Thoracic aorta (tissue), 2 donors: ENCODE data around the gene PHB1. TPM values are rescaled to one million over a fixed set of nuclear protein-coding genes. Genes with fewer than 3 reads are reported as not detected.

Experiments used
- ATAC-seq: fragments of 150-250 bp; one replicate; pipeline ENCODE4 v1.8.0; 2017; ENCODE audit warnings: low read depth; ENCODE audit not compliant: insufficient number of reproducible peaks, low FRiP score
- DNase-seq: peaks from one replicate; pipeline ENCODE4 v3.0.0-alpha.2; 2020; ENCODE audit warnings: low spot score
- H3K27ac ChIP-seq, 2 donors: fragments of 200-600 bp; sonication (generic); 1 replicate in 1 of 2; 2 replicates in 1 of 2; pipeline ENCODE4 v1.5.1; 2016; ENCODE audit warnings: mild to moderate bottlenecking in 2 of 2, moderate library complexity in 2 of 2
- H3K27me3 ChIP-seq: fragments of 200-600 bp; sonication (generic); replicated peaks from 2 replicates; pipeline ENCODE4 v1.6.0; 2016; ENCODE audit warnings: mild to moderate bottlenecking; ENCODE audit not compliant: insufficient read depth
- H3K36me3 ChIP-seq: fragments of 200-600 bp; sonication (generic); one replicate; pipeline ENCODE4 v1.5.1; 2016
- H3K4me1 ChIP-seq, 2 donors: fragments of 200-600 bp; sonication (generic); 1 replicate in 1 of 2; 2 replicates in 1 of 2; pipeline versions ENCODE4 v1.5.1 to v1.6.0; 2016; ENCODE audit warnings: low read depth in 2 of 2, mild to moderate bottlenecking in 1 of 2; ENCODE audit not compliant: control insufficient read depth in 1 of 2
- H3K4me3 ChIP-seq: fragments of 200-600 bp; sonication (generic); 2 replicates; pipeline ENCODE4 v1.5.1; 2016; ENCODE audit warnings: mild to moderate bottlenecking
- H3K9me3 ChIP-seq: fragments of 200-600 bp; sonication (generic); 2 replicates; pipeline ENCODE4 v1.5.1; 2016
- total RNA-seq, 2 donors: library from RNA; depleted of rRNA; stranded (reverse); fragments of >200 nt; gene quantifications; one replicate each; pipeline versions ENCODE4 v1.1.0 to v1.2.3, GENCODE V29; 2016
- TF ChIP-seq, protein P1 (sequence below): fragments of 200-600 bp; sonication (generic); IDR thresholded peaks from one replicate; pipeline ENCODE4 v1.5.1; 2019; ENCODE audit warnings: antibody characterized with exemption

PHB1 gene
- total RNA-seq, 2 donors from 2014 or later: 34.4 to 55.6 TPM

DNA sequence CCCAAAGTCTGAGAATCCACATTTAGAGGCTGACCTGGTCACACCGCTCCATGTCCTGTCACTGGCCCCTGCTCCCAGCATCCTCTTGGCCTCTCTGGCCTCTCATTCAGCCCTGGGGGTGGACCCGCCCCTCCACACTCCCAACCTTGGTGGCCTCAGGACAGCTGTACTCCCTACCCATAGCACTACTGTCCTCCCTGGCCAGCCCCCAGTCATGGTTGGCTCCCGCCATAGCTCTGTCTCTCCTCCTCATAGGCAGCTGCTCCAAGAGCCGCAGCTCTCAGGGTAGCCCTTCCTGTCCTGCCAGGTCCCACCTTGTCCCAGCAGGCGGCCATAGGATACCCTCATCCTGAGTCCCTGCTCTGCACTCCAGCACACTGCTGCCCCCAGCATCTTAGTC, 38.0 kb upstream of the PHB1 start:
- Histone ChIP-seq H3K36me3 (no peaks in the 10 kb centered on the region), H3K9me3 (no peaks in the 10 kb centered on the region), H3K27ac (no peak overlapping the region), H3K4me3 (no peak overlapping the region), H3K27me3 (no peaks in the 10 kb centered on the region), H3K4me1 (no peaks in the 10 kb centered on the region)
- ATAC-seq: no peak
- TF ChIP-seq, protein P1, sequence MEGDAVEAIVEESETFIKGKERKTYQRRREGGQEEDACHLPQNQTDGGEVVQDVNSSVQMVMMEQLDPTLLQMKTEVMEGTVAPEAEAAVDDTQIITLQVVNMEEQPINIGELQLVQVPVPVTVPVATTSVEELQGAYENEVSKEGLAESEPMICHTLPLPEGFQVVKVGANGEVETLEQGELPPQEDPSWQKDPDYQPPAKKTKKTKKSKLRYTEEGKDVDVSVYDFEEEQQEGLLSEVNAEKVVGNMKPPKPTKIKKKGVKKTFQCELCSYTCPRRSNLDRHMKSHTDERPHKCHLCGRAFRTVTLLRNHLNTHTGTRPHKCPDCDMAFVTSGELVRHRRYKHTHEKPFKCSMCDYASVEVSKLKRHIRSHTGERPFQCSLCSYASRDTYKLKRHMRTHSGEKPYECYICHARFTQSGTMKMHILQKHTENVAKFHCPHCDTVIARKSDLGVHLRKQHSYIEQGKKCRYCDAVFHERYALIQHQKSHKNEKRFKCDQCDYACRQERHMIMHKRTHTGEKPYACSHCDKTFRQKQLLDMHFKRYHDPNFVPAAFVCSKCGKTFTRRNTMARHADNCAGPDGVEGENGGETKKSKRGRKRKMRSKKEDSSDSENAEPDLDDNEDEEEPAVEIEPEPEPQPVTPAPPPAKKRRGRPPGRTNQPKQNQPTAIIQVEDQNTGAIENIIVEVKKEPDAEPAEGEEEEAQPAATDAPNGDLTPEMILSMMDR: no peak
- no peak for DNase-seq

DNA sequence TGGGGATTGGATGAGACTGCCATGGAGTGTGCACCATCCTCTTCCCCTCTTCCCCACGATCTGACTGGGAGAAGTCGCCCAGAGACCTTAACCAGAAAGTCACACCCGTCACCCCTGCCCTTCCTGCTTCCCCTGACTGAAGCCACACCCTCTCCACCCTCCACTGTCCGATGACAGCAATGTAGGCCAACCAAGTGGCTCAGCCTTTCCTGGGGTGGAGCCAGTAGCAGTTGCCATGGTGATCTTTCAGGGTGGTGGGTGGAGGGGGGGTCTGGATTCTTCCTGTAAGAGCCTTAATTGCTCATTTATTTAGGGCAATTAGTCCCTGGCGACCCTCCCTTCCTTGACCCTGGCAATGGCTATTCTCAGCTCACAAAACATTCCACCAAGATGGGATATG, 37.5 kb upstream of the PHB1 start:
- Histone ChIP-seq H3K9me3 (no peaks in the 10 kb centered on the region), H3K27ac (no peak overlapping the region), H3K4me1 (no peaks in the 10 kb centered on the region), H3K36me3 (no peaks in the 10 kb centered on the region), H3K4me3 (no peak overlapping the region), H3K27me3 (no peaks in the 10 kb centered on the region)
- TF ChIP-seq, protein P1: no peak
- DNase-seq (no peak), ATAC-seq (no peak)

DNA sequence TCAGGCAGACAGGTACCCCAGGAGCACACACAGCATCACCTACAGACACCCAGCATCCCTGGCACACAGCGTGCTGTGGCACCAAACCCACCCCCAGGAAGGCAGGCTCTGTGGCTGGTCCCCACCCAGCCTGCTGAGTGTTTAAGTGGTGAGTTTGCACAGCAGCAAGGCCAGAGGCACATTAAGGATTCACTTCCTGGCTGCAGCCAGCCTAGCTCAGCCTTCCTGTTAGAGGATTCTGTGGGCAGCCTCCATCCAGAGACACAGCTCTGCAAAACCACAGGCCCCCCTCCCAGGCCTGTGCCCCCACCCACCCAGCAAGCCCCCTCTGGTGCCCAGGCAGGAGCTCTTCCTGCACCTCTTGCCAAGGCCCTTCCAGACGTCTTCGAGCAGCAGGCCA, 36.1 kb upstream of the PHB1 start:
- Histone ChIP-seq H3K9me3 (no peaks in the 10 kb centered on the region), H3K27me3 (no peaks in the 10 kb centered on the region), H3K4me1 (no peaks in the 10 kb centered on the region), H3K4me3 (no peak overlapping the region), H3K27ac (no peak overlapping the region), H3K36me3 (no peaks in the 10 kb centered on the region)
- ATAC-seq: no peak
- no peak for DNase-seq
- TF ChIP-seq, protein P1: no peak

DNA sequence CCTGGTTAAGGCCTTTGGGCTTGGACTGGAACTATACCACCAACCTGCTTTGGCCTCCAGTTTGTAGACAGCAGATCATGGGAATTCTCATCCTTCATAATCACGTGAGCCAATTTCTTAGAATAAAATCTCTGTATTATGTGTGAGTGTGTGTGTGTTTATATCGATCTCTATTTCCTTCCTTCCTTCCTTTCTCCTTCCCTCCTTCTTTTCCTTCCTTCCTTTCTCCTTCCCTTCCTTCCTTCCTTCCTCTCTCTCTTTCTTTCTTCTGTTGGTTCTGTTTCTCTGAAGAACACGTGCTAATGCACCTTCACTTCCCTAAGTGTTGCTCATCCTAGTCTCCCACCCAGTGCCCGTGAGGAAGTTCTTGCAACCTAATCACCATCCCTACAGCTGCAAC, 35.5 kb upstream of the PHB1 start:
- Histone ChIP-seq H3K4me3 (no peak overlapping the region), H3K9me3 (no peaks in the 10 kb centered on the region), H3K36me3 (no peaks in the 10 kb centered on the region), H3K27me3 (no peaks in the 10 kb centered on the region), H3K27ac (no peak overlapping the region), H3K4me1 (no peaks in the 10 kb centered on the region)
- DNase-seq (no peak), ATAC-seq (no peak)
- TF ChIP-seq, protein P1: no peak

DNA sequence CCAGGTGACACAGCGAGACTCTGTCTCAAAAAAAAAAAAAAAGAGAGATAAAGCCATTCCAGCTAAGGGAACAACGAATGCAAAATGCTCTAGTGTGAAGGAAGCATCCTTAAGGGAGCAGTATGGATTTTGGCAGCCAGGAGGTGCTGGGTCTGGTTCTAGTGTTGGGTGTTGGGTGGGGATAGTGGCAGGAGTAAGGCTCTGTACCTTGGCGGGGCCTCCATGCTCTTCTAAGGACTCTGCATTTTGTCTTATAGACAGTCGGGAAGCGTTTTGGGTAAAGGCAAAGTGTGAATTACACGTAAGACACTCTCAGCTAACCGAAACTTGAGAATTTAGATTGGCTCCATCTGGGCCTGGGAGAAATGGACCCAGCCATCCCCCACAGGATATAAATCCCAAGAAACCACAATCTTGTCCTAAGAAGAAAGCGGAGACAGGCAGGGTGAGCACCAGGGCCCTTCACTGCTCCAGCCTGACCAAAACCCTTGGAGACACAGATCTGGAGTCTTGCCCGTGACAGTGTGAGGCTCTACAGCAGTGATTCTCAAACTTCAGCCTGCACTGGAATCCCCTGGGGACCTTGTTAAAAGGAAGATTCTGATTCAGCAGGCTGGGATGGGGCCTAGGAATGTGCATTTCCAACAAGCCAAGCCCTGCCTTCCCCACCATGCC, 33.1 kb upstream of the PHB1 start:
- Histone ChIP-seq H3K4me3 (no peak overlapping the region), H3K27ac (no peak overlapping the region), H3K9me3 (no peaks in the 10 kb centered on the region), H3K27me3 (no peaks in the 10 kb centered on the region), H3K4me1 (no peaks in the 10 kb centered on the region), H3K36me3 (no peaks in the 10 kb centered on the region)
- no peak for ATAC-seq
- no peak for DNase-seq
- TF ChIP-seq, protein P1: no peak
